Transverse colon (tissue), 4 donors: Measurements from ENCODE around the gene CPXM2. TPM values are rescaled to one million over a fixed set of nuclear protein-coding genes. Genes with fewer than 3 reads are reported as not detected.

Experiments
- DNase-seq: peaks from one replicate; pipeline ENCODE4 v3.0.0-alpha.2; 2019
- H3K27ac ChIP-seq, 4 donors: fragments of 200-600 bp; sonication (generic); 2 replicates each; pipeline ENCODE4 v1.5.1; 2016 to 2018; ENCODE audit warnings: inconsistent platforms in 4 of 4
- H3K27me3 ChIP-seq: fragments of 200-600 bp; sonication (generic); 2 replicates; pipeline ENCODE4 v1.5.1; 2017; ENCODE audit warnings: inconsistent platforms
- H3K36me3 ChIP-seq, 4 donors: fragments of 200-600 bp; sonication (generic); 2 replicates each; pipeline ENCODE4 v1.5.1; 2017 to 2019; ENCODE audit warnings: inconsistent platforms in 4 of 4
- H3K4me1 ChIP-seq, 4 donors: fragments of 200-600 bp; sonication (generic); 2 replicates each; pipeline ENCODE4 v1.5.1; 2017 to 2020; ENCODE audit warnings: inconsistent platforms in 4 of 4
- H3K4me3 ChIP-seq, 4 donors: fragments of 200-600 bp; sonication (generic); 1 replicate in 1 of 4; 2 replicates in 3 of 4; pipeline versions ENCODE4 v1.5.1 to v1.6.1; 2017 to 2019; ENCODE audit warnings: inconsistent platforms in 4 of 4
- H3K9me3 ChIP-seq, 2 donors: fragments of 200-600 bp; sonication (generic); 2 replicates each; pipeline ENCODE4 v1.5.1; 2017 to 2019; ENCODE audit warnings: inconsistent platforms in 2 of 2
- CTCF ChIP-seq, 5 experiments: fragments of 200-600 bp in 3 of 5; fragments of 450-650 bp in 2 of 5; sonication (generic) in 3 of 5; IDR thresholded peaks; 1 replicate in 2 of 5; 2 replicates in 3 of 5; pipeline ENCODE4 v1.5.1; 2016 to 2017; ENCODE audit warnings: antibody characterized with exemption in 5 of 5, inconsistent platforms in 3 of 5, mild to moderate bottlenecking in 2 of 5, moderate library complexity in 1 of 5
- EP300 ChIP-seq: sonication (generic); formaldehyde crosslinking; IDR thresholded peaks from one replicate; pipeline ENCODE4 v1.6.1; 2017; ENCODE audit warnings: antibody characterized with exemption, low read depth
- POLR2A ChIP-seq: fragments of 450-650 bp; IDR thresholded peaks from one replicate; pipeline ENCODE4 v1.6.1; 2016; ENCODE audit warnings: antibody characterized with exemption, mild to moderate bottlenecking, moderate library complexity
- POLR2AphosphoS5 ChIP-seq, 3 donors: sonication (generic); formaldehyde crosslinking; IDR thresholded peaks; one replicate each; pipeline ENCODE4 v1.6.1; 2016; ENCODE audit warnings: antibody characterized with exemption in 3 of 3
- WGBS, 2 donors: methylation state at CpG; one replicate each; pipeline ENCODE4 v1.1.5; 2018; ENCODE audit warnings: low coverage in 1 of 2; 5-methylcytosine and 5-hydroxymethylcytosine counted together
- in situ Hi-C, 4 donors: fragments of 200-750 bp; cut with MboI; loops; one replicate each; pipeline versions ENCODE4 v1.15.0 to v1.15.1; 2017; ENCODE audit warnings: low sequenced_read_pairs in 3 of 4, low pct_ligation_motif_present in 1 of 4, low pct_unique_long_range_greater_than_20kb in 1 of 4
- intact Hi-C: fragments of 100-400 bp; cut with DNase I; formaldehyde crosslinking; loops from one replicate; pipeline ENCODE4 v1.15.1; 2023; ENCODE audit warnings: low total_unique reads
- total RNA-seq, 4 donors: library from RNA; depleted of rRNA; stranded (reverse); fragments of >200 nt; gene quantifications; one replicate each; pipeline ENCODE4 v1.1.0, GENCODE V29; 2016

CPXM2 gene
- total RNA-seq, 4 donors from 2014 or later, result 7.8 to 19.1 (median 13.0) TPM

- H3K27me3 ChIP-seq, result no peaks in the 10 kb centered on the region
- H3K4me1 ChIP-seq, result peaks cover 3 to 17% (median 5%) of the 10 kb centered on the region in 4 donors
- H3K36me3 ChIP-seq, result no peaks in the 10 kb centered on the region
- no peaks in the 10 kb centered on the region for H3K9me3 ChIP-seq
- no peak overlapping the region for H3K4me3 ChIP-seq
- H3K27ac ChIP-seq, result peak overlapping the region; percentile 81 to 87 (median 84)
- WGBS, 2 donors, result 52 to 68% methylated on average over 4 to 6 of the region's 6 CpGs
- TF ChIP-seq POLR2AphosphoS5 (IDR thresholded peaks at IDR 0.05) (peak; percentile 78 to 95 (median 83)), EP300 (peak; percentile 95), POLR2A (no peak), CTCF (IDR thresholded peaks at IDR 0.05) (no peak)
- intact Hi-C loops (loop anchor here (5.0 kb wide), 1 partner anchor 101 kb away; no protein-coding TSS in a partner anchor), in situ Hi-C loops (no loop called here)
- DNase-seq, result no peak
These were observed 25.7 kb downstream of the CPXM2 start for GRCh38 chr10:123865880-123866279.

- TF ChIP-seq POLR2AphosphoS5 (IDR thresholded peaks at IDR 0.05) (no peak), POLR2A (no peak), EP300 (no peak), CTCF (IDR thresholded peaks at IDR 0.05) (no peak)
- Histone ChIP-seq H3K4me1 (peaks cover 0 to 17% (median 5%) of the 10 kb centered on the region in 4 donors), H3K27me3 (no peaks in the 10 kb centered on the region), H3K4me3 (no peak overlapping the region), H3K27ac (peak overlapping the region; percentile 81 to 87 (median 84)), H3K36me3 (no peaks in the 10 kb centered on the region), H3K9me3 (no peaks in the 10 kb centered on the region)
- intact Hi-C loops, result loop anchor here (5.0 kb wide), 1 partner anchor 102 kb away; no protein-coding TSS in a partner anchor
- in situ Hi-C loops, result no loop called here
- 90% methylated on average over 7 to 9 of the region's 9 CpGs for WGBS, 2 donors
- no peak for DNase-seq
These were observed 26.3 kb downstream of the CPXM2 start for GRCh38 chr10:123865350-123865749.

GRCh38 chr10:123864923-123865322 is 26.7 kb downstream of the CPXM2 start:
- peak; percentile 23 for DNase-seq
- Histone ChIP-seq H3K27ac (peak overlapping the region; percentile 81 to 87 (median 84)), H3K4me1 (peaks cover 0 to 17% (median 5%) of the 10 kb centered on the region in 4 donors), H3K27me3 (no peaks in the 10 kb centered on the region), H3K36me3 (no peaks in the 10 kb centered on the region), H3K4me3 (no peak overlapping the region), H3K9me3 (no peaks in the 10 kb centered on the region)
- intact Hi-C loops (loop anchor here (5.0 kb wide), 1 partner anchor 102 kb away; no protein-coding TSS in a partner anchor), in situ Hi-C loops (no loop called here)
- WGBS, 2 donors, result 68 to 77% methylated on average over 6 to 9 of the region's 9 CpGs
- TF ChIP-seq POLR2AphosphoS5 (IDR thresholded peaks at IDR 0.05), result peak; percentile 54 to 67 (median 65)
- no peak for TF ChIP-seq CTCF (IDR thresholded peaks at IDR 0.05)
- no peak for TF ChIP-seq POLR2A
- TF ChIP-seq EP300, result peak; percentile 92

DNA sequence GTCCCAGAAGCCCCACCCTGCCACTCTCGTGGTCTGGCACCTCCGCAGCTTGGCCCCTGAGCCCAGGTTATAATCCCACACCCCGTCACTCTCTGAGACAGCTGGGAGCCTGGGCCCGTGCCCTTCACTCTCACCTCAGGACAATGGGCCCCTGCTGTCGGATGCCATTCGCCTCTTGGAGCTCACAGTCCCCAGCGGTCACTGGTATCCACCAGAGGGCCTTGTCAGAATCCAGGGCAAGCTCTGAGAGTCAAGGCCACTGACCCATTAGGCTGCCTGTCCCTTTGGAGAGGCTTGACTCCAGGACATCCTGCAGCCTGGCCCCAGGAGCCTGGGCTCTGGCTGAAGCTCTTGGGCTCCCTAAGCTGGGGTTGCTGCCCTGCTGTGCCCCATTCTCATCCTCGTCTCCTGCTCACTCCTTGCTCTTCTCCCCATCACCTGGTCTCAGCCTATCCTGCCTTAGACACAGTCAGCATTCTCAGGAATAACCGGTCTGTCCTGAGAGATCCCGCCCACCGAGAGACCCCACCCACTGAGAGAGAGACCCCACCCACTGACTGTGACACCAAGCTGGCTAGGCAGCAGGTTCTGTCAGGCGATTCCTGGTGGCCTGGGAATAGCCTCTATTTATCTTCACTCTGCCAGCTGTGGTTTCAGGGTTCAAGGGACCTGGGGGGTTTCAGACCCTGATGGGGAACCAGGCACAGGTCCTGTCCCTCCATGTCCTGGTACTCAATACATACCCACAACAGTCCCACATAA is 27.7 kb downstream of the CPXM2 start:
- no peak for TF ChIP-seq EP300
- no peak for TF ChIP-seq CTCF (IDR thresholded peaks at IDR 0.05)
- TF ChIP-seq POLR2A, result no peak
- TF ChIP-seq POLR2AphosphoS5 (IDR thresholded peaks at IDR 0.05), result no peak
- H3K4me3 ChIP-seq, result no peak overlapping the region
- in situ Hi-C loops, result no loop called here
- H3K9me3 ChIP-seq, result no peaks in the 10 kb centered on the region
- intact Hi-C loops, result no loop called here
- DNase-seq, result no peak
- H3K27me3 ChIP-seq, result no peaks in the 10 kb centered on the region
- peak overlapping the region; percentile 72 to 87 (median 84) for H3K27ac ChIP-seq
- peaks cover 0 to 17% (median 5%) of the 10 kb centered on the region in 4 donors for H3K4me1 ChIP-seq
- WGBS, 2 donors, result 66 to 76% methylated on average over 7 to 12 of the region's 12 CpGs
- no peaks in the 10 kb centered on the region for H3K36me3 ChIP-seq
